ENCODE data around the gene DNAJC4.
A peak's percentile ranks its signal among the peaks of the same experiment; 100 is the strongest.

The DNAJC4 gene

GRCh38 chr11:64208796-64209562, 21.4 kb upstream of the DNAJC4 start:
- no peak for DNase-seq

GRCh38 chr11:64209563-64209843, 20.8 kb upstream of the DNAJC4 start:
- DNase-seq = no peak

- no peak for DNase-seq
These were observed 19.9 kb upstream of the DNAJC4 start for GRCh38 chr11:64210301-64211020.

GRCh38 chr11:64211181-64211872, 19.0 kb upstream of the DNAJC4 start:
- DNase-seq = no peak

GRCh38 chr11:64216879-64217278, 13.5 kb upstream of the DNAJC4 start:
- no peak for DNase-seq

- DNase-seq = no peak
These were observed 11.6 kb upstream of the DNAJC4 start for GRCh38 chr11:64218628-64219353.

- DNase-seq = no peak
These were observed 11.0 kb upstream of the DNAJC4 start for GRCh38 chr11:64219354-64219684.

- no peak for DNase-seq
These were observed 10.6 kb upstream of the DNAJC4 start for GRCh38 chr11:64219755-64220154.

GRCh38 chr11:64220271-64220670, 10.1 kb upstream of the DNAJC4 start:
- DNase-seq = no peak

- no peak for DNase-seq
These were observed 9.6 kb upstream of the DNAJC4 start for GRCh38 chr11:64220798-64221197.

GRCh38 chr11:64222651-64223000, 7.7 kb upstream of the DNAJC4 start:
- DNase-seq = no peak

GRCh38 chr11:64223001-64223651, 7.2 kb upstream of the DNAJC4 start:
- DNase-seq = no peak

- DNase-seq = no peak
These were observed 6.0 kb upstream of the DNAJC4 start for GRCh38 chr11:64224151-64224890.

- no peak for DNase-seq
These were observed 5.3 kb upstream of the DNAJC4 start for GRCh38 chr11:64224891-64225607.

- peak; percentile 81 for DNase-seq
These were observed 4.5 kb upstream of the DNAJC4 start, which contains the start of the genes NUDT22 and TRPT1 for GRCh38 chr11:64225608-64226506. Gene NUDT22, plus strand, starts transcription at chr11:64226274. Its CDS starts 379 bp downstream, at chr11:64226653. Gene TRPT1, minus strand, starts transcription at chr11:64226186. Its CDS starts 326 bp downstream, at chr11:64225860.

GRCh38 chr11:64226507-64227051, 3.8 kb upstream of the DNAJC4 start:
- peak; percentile 81 for DNase-seq

- no peak for DNase-seq
These were observed 2.9 kb upstream of the DNAJC4 start for GRCh38 chr11:64227405-64227956.

- no peak for DNase-seq
These were observed 1.1 kb upstream of the DNAJC4 start for GRCh38 chr11:64229090-64229743.

- no peak for DNase-seq
These were observed 591 bp upstream of the DNAJC4 start for GRCh38 chr11:64229744-64230170.

All from NCI-H1105 treated with DMSO at 0.1 percent for 48 hours (cell line).